Fibroblast of the aortic adventitia (primary cell): ENCODE data around the gene FLAD1. TPM values are rescaled to one million over a fixed set of nuclear protein-coding genes. Genes with fewer than 3 reads are reported as not detected.
A peak's percentile ranks its signal among the peaks of the same experiment; 100 is the strongest.

Experiments
- DNase-seq: peaks from one replicate; pipeline ENCODE4 v3.0.0-alpha.2; 2010; ENCODE audit warnings: low read depth
- H3K4me3 ChIP-seq: 2 replicates; pipeline ENCODE4 v1.5.1; 2011; ENCODE audit warnings: low read depth, mild to moderate bottlenecking, control low read depth, low read length, moderate library complexity
- CTCF ChIP-seq: IDR thresholded peaks from 2 replicates; pipeline ENCODE4 v1.5.1; 2011; ENCODE audit warnings: mild to moderate bottlenecking, low read length, control low read depth, inconsistent platforms; ENCODE audit not compliant: insufficient read depth
- total RNA-seq: library from RNA; depleted of rRNA; stranded (reverse); fragments of >200 nt; gene quantifications from 2 replicates; pipeline ENCODE4 v1.2.3, GENCODE V29; 2012; ENCODE audit warnings: low replicate concordance

Gene FLAD1
- total RNA-seq, 1 donor: 17.7 TPM

GRCh38 chr1:154998201-154998780 is 15.1 kb downstream of the FLAD1 start:
- no peak overlapping the region for H3K4me3 ChIP-seq
- no peak for TF ChIP-seq CTCF
- DNase-seq: no peak

- DNase-seq: peak; percentile 77
- TF ChIP-seq CTCF: peak; percentile 96
- peak overlapping the region; percentile 37 for H3K4me3 ChIP-seq
These were observed 15.8 kb downstream of the FLAD1 start for GRCh38 chr1:154998818-154999570.

- no peak for TF ChIP-seq CTCF
- DNase-seq: no peak
- peak overlapping the region; percentile 79 for H3K4me3 ChIP-seq
These were observed 16.6 kb downstream of the FLAD1 start for GRCh38 chr1:154999571-155000410.

DNA sequence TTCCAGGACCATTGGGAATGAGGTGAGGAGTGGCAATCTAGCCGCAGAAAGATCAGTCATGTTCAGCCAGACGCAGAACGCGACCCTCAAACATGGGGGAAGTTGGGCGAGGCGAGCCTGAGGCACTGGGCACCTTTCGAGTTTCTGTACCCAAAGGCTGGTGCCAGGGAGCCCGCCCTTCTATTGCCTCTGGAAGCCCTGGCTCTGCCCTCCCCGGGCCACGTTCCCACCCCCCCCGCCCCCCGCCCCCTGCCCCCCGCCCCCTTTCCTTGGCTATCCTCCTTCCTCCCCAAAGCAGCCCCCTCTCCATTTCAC is 17.2 kb downstream of the FLAD1 start:
- TF ChIP-seq CTCF: no peak
- DNase-seq: no peak
- H3K4me3 ChIP-seq: peak overlapping the region; percentile 79

DNA sequence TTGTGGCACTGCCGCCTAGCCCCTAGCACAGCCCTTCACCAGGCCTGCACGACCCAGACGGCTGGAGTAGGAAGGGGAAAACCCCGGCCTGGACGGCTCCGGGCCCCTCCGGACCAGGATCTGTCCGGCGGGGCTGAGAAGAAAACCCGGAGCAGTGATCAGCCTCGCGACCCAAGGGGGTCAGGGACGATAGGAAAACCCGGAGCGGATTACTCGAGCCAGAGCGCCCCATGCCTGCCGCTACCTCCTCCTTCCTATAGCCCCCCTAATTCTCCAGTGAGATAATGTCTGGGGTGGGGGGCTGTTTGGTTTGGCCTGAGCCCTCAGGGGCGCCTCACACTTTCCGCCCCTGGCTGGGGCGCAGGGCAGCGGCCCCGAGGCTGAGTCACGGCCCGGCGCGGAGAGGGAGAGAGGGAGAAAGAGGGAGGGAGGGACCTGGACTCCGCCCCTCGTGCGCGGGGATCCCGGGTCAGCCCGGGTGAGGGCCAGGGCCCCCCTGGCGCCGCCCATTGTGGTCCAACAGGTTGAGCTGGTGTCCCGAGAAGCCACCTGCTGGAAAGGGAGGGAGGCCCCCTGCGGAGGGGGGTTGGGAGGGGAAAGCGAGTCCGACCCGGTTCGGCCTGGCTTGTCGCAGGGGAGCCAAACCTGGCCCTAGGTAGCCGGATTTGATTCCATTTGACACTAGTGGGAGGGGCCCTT is 17.7 kb downstream of the FLAD1 start:
- DNase-seq: peak; percentile 86
- H3K4me3 ChIP-seq: peak overlapping the region; percentile 79
- TF ChIP-seq CTCF: no peak

DNA sequence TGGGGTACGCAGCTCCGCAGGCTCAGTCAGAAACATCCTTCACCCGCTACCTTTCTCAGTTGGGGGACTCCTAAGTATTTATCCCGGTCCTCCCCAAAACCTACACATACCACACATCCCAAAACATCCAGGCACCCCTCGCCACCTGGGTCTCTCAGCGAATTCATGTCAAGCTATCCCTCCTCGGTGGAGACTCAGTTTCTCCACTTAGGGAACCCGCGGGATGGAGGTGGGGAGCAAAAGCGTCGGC is 18.2 kb downstream of the FLAD1 start:
- DNase-seq: no peak
- no peak for TF ChIP-seq CTCF

More for the DNA sequence above, 18.2 kb downstream of the FLAD1 start:
- peak overlapping the region; percentile 79 for H3K4me3 ChIP-seq
